Peyer's patch (tissue), 4 donors: ENCODE results near the gene GSX1.

Experiments
- CTCF ChIP-seq, 6 experiments: fragments of 450-650 bp in 4 of 6; fragments of 200-600 bp in 2 of 6; sonication (generic) in 1 of 6; IDR thresholded peaks; one replicate each; pipeline ENCODE4 v1.5.1; 2017 to 2019; ENCODE audit warnings: antibody characterized with exemption in 6 of 6, mild to moderate bottlenecking in 3 of 6, moderate library complexity in 1 of 6
- POLR2A ChIP-seq, 2 donors: fragments of 450-650 bp; IDR thresholded peaks; one replicate each; pipeline ENCODE4 v1.5.1; 2017; ENCODE audit warnings: antibody characterized with exemption in 2 of 2, mild to moderate bottlenecking in 2 of 2, moderate library complexity in 2 of 2

GRCh38 chr13:27806744-27807387 lies 14.6 kb downstream of the GSX1 start:
- TF ChIP-seq CTCF (IDR thresholded peaks at IDR 0.05), result no peak
- TF ChIP-seq POLR2A (IDR thresholded peaks at IDR 0.05), result no peak
